GM21526 (cell line): ENCODE measurements around the gene BCL11B.

ENCODE experiments used
- ATAC-seq: cut with Tn5 transposase; IDR thresholded peaks from one replicate; pipeline ENCODE4 v1.9.1; 2021; ENCODE audit warnings: moderate library complexity; ENCODE audit not compliant: unreplicated experiment, low FRiP score

The BCL11B gene

GRCh38 chr14:99124482-99125105 lies 147.4 kb downstream of the BCL11B start:
- no peak for ATAC-seq

- no peak for ATAC-seq
These were observed 148.7 kb downstream of the BCL11B start for GRCh38 chr14:99123208-99123870.

- no peak for ATAC-seq
These were observed 149.4 kb downstream of the BCL11B start for GRCh38 chr14:99122521-99123125.

- ATAC-seq, result no peak
These were observed 150.6 kb downstream of the BCL11B start for GRCh38 chr14:99121319-99121875.

GRCh38 chr14:99120526-99121318 lies 151.3 kb downstream of the BCL11B start:
- no peak for ATAC-seq

GRCh38 chr14:99119554-99120525 lies 152.2 kb downstream of the BCL11B start:
- ATAC-seq, result no peak
